GM18873 (cell line): ENCODE data around the gene TSPAN14.
"Not testable (repeated sequence)": the region's sequence is repeated elsewhere in the genome, so short reads cannot be mapped to it uniquely, and the experiment has no call there.

Source experiments
- ATAC-seq: cut with Tn5 transposase; IDR thresholded peaks from one replicate; pipeline ENCODE4 v1.9.1; 2021; ENCODE audit warnings: mild to moderate bottlenecking, moderate library complexity, moderate number of reproducible peaks; ENCODE audit not compliant: unreplicated experiment, low FRiP score

Gene TSPAN14

GRCh38 chr10:80537086-80537735, 83.1 kb downstream of the TSPAN14 start:
- ATAC-seq, result no peak

DNA sequence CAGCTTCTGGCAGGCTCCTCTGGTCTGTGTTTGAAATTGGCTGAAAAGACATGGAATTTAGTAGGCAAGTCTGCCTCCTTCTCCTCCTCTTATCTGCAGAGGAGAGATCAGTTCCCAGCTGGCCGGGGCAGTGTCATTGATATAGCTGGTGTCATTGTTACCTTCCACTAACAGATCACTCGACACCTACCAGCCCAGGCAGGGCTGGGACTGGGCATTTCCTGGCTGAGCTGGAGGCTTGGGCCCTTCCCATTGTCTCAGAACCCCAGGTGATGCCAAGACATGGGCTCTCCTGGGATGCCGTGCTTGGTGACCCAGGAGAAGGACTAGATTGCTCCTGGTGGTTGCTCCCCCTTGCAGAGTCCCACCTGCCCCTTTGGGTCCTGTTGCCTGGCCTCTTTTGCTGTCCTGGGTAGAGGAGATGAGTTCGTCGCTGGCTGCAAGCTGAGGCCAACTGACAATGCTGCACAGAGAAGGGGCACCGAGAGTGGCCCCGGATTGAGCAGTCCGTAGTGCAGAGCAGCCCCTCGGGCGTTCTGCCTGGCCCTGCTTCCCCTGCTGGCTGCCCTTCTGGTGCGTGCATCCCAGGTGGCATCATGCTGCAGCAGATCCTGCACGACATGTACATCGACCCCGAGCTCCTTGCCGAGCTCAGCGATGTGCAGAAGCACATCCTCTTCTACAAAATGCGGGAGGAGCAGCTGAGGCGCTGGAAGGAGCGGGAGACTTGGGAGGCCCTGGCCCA, 83.8 kb downstream of the TSPAN14 start, which contains the start of gene SH2D4B:
Gene SH2D4B (plus strand): TSS at position 167 of the 745 bp plus-strand sequence. CDS start 430 bp downstream, at position 597.
- no peak for ATAC-seq

DNA sequence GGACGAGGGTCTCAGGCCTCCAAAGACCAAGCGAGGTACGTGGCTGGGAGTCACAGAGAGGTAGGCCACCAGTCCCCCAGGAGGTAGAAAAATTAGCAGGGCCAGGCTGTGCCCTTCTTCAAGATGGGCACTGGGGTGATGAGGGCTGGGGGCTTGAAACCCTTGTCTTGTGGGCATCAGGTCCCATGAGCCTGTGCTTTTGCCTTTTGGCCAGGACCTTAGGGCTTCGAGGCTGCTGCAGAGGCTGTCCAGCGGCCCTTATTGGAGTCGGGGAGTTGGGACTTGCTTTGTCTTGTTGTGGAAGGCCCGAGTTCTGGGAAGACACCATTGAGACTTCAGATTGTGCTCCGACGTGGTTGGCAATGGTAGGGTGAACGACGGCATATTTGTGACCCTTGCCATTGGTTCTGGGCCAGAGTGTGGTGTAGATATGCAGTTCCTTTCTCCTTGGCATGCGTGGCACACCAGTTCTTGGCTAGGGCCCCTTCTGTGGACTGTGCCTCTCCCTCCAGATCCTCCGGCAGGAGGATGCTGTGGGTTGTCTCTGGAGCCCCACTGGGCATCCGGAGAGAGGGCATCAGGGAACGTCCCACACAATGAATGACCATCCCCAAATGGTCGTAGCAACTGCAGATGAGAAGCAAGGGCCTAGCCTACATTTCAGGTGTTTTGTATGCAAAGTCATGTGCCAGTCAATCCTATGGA, 84.5 kb downstream of the TSPAN14 start:
- no peak for ATAC-seq

GRCh38 chr10:80539421-80540031, 85.4 kb downstream of the TSPAN14 start:
- ATAC-seq, result no peak

GRCh38 chr10:80540136-80540535, 86.0 kb downstream of the TSPAN14 start:
- ATAC-seq, result no peak

GRCh38 chr10:80540618-80540980, 86.5 kb downstream of the TSPAN14 start:
- no peak for ATAC-seq

DNA sequence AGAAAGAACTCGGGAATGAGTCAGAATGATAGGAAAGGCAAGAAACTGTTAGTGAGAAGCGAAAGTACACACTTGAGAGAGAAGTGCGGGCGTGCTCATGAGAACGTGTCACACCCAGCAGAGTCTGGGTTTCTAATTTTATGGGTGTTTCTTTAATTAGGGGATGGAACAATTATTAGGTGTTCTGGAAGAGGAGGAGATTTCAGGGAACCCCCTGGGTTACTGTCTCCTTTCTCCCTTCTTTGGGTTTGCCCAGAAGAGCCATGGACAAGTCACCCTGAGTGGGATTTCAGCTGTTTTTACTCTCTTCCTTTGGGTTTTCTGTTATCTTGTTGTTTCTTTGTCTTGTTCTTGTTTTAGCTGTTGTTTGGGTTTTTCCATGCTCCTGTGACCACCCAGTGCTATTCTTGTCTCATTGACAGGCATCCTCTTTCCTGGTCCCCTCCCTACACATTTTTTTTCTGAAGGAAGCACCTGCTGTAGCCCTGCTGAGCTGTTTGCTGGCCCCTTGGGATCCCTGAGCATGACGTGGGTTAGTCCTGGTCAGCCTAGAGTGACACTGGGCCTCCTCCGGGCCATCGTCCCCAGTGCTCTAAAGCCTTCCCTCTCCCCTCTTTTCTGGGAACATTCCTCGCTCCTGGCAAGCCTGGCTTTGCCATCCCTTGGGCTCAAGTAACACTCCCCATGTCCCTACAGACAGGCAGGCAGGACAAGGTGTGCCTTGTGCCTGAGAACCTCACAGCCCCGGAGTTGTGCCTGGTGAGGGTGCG, 87.1 kb downstream of the TSPAN14 start:
- peak; percentile 52 for ATAC-seq

- ATAC-seq, result no peak
Observed at GRCh38 chr10:80542053-80542452, 87.9 kb downstream of the TSPAN14 start.

- no peak for ATAC-seq
Observed at GRCh38 chr10:80542652-80543318, 88.7 kb downstream of the TSPAN14 start.

DNA sequence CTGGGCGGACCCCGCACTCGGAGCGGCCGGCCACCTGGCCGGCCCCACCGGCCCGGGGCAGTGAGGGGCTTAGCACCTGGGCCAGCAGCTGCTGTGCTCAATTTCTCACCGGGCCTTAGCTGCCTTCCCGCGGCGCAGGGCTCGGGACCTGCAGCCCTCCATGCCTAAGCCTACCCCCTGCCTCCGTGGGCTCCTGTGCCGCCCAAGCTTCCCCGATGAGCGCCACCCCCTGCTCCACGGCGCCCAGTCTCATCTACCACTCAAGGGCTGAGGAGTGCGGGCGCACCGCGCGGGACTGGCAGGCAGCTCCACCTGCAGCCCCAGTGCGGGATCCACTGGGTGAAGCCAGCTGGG, 89.2 kb downstream of the TSPAN14 start:
- not testable (repeated sequence) for ATAC-seq

DNA sequence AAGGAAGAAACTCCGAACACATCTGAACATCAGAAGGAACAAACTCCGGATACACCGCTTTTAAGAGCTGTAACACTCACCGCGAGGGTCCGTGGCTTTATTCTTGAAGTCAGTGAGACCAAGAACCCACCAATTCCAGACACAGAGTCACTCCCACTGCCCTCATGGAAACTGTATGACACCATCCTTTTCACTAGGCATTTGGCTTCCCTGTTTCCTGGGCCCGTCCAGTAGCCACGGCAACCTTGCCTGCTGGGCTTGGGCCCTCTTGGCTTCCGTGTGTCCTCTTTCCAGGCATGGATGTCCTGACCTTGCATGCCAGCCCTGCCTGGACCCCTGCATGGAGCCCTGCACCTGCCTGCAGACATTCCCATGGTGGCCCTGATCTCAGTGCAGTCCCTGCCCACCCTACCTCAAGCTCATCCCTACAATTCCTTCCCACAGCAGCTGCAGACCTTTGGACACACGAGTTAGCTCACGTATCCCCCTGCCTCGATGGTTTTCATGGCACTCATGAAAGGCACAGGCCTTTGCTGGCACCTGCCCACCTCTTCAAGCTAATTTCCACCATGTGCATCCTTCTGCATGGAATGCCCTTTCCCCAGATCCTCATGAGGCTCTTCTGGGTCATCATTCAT, 90.3 kb downstream of the TSPAN14 start:
- ATAC-seq, result no peak

- ATAC-seq, result no peak
Observed at GRCh38 chr10:80545258-80545881, 91.3 kb downstream of the TSPAN14 start.

GRCh38 chr10:80552151-80552646, 98.1 kb downstream of the TSPAN14 start:
- ATAC-seq, result no peak

DNA sequence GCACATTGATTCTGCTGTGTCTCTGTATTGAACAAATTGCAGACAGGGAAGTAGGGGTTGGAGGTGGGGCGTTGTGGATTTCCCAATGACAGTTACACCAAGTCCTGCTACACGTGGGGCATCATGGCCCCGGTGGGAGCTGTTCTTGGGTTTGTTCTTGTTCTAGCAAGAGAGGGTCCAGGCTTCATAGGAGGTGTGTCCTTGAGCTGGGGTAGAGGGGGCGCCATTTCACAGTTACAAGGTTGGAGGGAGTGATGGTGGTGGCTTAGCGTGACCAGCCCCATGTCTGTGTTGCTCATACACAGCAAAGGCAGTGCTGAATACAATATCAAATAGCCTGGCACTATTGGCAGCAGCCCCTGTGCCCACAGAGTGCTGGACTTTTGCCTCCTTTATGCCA, 99.3 kb downstream of the TSPAN14 start:
- ATAC-seq, result no peak

- no peak for ATAC-seq
Observed at GRCh38 chr10:80554050-80554449, 99.9 kb downstream of the TSPAN14 start.

DNA sequence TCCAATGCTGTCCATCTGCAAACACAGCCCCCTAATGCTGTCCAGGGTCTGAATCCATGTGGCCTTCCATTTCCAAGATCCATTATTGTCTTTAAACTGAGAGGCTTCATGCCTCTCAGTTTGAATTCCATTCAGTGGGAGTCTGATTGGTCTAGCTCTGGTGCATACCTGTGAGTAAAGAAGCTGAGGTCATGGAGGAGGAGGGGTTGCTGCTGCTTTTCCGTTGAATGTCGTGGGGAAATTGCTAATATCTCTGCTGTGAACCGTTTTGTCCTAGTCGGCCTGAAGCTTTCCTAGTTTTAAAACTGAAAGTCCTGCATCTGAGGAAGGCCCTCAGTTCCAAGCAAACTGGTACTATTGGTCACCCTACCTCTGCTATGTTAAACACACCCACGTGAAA, 101.3 kb downstream of the TSPAN14 start:
- no peak for ATAC-seq

DNA sequence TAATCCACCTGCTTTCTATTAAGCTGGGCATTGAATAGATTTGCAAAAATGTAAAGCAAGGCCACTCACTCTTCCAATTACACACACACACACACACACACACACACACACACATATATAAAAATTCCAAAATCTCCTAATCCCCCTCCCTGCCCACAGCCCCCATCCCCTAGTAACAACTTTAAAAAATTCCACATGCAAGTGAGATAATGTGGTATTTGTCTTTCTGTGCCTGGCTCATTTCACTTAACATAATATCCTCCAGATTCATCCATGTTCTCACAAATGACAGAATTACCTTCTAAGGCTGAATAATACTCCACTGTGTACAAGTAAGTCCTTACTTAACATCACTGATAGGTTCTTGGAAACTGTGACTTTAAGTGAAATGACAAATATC, 107.8 kb downstream of the TSPAN14 start:
- no peak for ATAC-seq

DNA sequence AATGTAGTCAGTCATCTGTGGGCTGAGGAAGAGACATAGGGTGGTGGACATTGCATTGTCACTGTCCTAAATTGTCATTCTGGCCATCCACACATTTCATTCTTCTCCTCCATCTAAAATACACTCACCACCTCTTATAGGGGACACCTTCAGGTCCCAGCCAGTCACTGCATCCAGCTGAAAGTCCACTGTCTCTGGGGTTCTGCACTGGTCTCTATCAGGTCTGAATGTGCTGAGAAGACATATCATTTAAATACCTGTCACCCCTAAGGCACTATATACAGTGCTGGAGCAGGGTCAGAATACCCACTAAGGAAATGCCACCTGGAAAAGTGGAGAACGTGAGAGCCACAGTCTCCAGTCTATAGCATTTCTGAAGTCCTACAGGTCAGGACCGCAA, 113.2 kb downstream of the TSPAN14 start:
- ATAC-seq, result no peak
